GM21390 (cell line): ENCODE results near the gene PDCD6IP.
"Not testable (repeated sequence)": the region's sequence is repeated elsewhere in the genome, so short reads cannot be mapped to it uniquely, and the experiment has no call there.

Experiments
- ATAC-seq: cut with Tn5 transposase; IDR thresholded peaks from one replicate; pipeline ENCODE4 v1.9.1; 2021; ENCODE audit not compliant: unreplicated experiment

The PDCD6IP gene, protein sequence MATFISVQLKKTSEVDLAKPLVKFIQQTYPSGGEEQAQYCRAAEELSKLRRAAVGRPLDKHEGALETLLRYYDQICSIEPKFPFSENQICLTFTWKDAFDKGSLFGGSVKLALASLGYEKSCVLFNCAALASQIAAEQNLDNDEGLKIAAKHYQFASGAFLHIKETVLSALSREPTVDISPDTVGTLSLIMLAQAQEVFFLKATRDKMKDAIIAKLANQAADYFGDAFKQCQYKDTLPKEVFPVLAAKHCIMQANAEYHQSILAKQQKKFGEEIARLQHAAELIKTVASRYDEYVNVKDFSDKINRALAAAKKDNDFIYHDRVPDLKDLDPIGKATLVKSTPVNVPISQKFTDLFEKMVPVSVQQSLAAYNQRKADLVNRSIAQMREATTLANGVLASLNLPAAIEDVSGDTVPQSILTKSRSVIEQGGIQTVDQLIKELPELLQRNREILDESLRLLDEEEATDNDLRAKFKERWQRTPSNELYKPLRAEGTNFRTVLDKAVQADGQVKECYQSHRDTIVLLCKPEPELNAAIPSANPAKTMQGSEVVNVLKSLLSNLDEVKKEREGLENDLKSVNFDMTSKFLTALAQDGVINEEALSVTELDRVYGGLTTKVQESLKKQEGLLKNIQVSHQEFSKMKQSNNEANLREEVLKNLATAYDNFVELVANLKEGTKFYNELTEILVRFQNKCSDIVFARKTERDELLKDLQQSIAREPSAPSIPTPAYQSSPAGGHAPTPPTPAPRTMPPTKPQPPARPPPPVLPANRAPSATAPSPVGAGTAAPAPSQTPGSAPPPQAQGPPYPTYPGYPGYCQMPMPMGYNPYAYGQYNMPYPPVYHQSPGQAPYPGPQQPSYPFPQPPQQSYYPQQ

DNA sequence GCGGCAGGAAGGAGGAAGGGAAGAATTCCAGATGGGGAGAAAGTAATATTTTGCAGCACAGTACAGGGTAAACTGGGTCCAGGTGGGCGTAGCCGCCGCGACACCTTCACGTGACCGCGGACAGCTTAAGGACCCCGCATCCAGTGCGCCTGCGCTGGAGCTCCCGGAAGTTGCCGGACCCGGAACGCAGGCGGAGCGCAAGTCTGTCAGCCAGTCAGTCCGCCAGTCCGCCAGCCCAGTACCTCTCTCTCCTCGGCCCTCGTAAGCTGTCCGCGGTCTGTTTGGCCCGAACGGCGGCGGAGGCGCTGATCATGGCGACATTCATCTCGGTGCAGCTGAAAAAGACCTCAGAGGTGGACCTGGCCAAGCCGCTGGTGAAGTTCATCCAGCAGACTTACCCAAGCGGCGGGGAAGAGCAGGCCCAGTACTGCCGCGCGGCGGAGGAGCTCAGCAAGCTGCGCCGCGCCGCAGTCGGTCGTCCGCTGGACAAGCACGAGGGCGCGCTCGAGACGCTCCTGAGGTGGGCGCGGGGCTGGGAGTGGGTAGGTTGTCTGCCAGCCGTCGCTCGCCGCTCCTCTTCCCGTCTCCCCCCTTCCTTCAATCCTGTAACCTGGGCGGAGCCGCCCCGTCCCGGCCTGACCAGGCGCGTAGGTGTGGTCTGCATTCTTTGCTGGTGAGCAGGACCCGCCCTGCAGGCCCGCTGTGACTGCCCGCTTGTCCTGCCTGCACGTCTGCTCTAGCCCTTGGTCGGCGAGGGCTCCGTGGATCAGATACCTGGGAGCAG is at the start of gene PDCD6IP:
Gene PDCD6IP, plus strand, starts transcription at position 213 of the 784 bp plus-strand sequence. Its CDS starts 99 bp downstream, at position 312.
- ATAC-seq, result peak; percentile 84

DNA sequence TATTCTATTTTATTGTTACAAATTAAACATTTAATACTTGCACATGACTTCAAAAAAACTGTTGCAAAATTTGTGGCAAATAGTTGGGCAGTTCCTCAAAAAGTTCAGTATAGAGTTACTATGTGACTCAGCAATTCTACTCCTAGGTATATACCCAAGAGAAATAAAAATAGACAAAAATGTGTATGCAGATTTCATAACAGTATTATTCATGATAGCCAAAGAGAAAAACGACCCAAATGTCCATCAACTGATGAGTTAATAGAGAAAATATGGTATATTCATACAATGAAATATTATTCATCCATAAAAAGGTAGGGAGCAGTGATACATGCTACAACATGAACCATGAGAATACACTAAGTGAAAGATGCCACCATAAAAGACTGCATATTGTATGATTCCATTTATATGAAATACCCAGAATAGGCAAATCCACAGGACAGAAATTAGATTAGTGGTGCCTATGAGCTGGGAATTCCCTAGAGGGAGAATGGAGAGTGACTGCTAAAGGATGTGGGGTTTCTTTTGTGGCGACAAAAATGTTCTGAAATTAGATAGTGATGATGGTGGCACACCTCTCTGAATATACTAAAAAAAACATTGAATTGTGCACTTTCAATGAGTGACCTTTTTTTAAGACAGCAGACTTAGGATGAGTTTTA is 48.8 kb upstream of the PDCD6IP start:
- no peak for ATAC-seq

DNA sequence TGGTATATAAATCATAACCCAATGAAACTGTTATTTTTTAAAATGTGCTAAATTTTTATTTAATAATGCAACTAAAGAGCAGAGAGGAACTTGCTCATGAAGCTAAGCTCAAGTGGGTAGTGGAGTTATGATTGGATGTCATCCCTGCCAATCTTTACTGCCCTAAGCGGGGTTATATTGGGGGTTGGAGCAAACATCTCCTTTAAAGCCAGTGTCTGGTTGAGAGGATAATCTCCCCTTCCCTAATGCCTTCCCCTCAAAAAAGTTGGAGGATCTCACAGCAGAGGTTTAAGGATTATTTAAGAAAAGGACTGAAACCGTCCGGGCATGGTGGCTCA is 48.2 kb upstream of the PDCD6IP start:
- ATAC-seq, result no peak

DNA sequence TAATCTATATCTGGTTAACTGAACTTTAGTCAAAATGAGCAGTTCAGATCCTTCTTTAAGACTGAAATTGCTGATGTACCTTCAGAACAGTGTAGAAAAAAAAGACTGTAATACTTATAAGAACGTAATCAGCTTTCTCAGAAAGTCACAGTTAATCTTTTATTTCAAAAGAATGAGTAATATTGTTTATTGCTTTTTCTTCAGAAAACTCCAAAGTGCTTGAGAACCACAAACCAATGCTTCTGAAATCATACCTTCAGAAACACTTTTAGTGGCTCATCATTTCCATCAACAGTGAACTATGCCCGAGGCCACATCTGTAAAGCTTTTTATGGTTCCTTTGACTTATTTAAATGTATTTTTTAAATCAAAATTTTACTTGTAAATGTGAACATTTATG is 47.1 kb upstream of the PDCD6IP start:
- ATAC-seq, result no peak

DNA sequence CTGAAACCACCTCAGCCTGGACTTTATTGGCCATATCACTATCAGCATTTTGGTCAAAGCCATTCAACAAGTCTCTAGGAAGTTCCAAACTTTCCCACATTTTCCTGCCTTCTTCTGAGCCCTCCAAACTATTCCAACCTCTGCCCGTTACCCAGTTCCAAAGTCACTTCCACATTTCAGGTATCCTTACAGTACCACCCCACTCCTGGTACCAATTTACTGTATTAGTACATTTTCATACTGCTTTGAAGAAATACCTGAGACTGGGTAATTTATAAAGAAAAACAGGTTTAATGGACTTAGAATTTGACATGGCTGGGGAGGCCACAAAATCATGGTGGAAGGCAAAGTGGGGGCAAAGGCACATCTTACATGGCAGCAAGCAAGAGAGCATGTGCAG is 44.0 kb upstream of the PDCD6IP start:
- ATAC-seq, result not testable (repeated sequence)

DNA sequence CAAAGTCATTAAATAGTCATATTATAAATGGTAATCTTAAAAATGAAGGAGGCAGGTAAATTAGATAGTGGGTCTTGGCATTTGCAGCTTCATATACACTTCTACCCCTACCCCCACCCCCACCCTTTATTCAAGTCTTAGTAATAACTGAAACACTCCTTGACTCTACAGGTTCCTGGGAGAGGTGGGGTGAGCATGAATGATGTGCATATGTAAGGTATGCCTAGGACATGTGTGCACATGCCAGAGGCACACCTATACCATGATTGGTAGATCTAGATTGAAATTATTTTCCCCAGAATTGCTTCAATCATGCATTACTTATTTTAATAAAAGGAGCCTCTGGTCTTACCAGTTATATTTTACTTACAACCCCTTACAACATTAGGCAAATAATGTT is 40.1 kb upstream of the PDCD6IP start:
- no peak for ATAC-seq

DNA sequence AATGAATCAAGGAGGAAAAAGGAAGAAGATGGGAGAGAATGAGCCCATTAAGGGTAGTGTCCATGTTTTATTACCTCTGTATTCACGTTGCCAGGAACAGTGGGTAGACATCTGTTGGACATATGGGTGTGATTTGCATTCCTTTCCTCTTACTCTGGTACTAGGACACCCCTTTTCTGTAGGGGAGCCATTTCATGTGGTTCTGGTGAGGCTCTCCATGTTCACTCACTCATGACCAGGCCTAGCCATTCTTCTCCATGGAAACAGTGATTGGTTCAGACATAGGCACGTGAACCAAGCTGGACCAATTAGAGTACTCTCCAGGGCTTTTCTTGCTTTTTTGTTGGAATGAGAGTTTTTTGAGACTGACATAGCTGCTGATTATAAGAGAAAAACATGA is 39.6 kb upstream of the PDCD6IP start:
- no peak for ATAC-seq

DNA sequence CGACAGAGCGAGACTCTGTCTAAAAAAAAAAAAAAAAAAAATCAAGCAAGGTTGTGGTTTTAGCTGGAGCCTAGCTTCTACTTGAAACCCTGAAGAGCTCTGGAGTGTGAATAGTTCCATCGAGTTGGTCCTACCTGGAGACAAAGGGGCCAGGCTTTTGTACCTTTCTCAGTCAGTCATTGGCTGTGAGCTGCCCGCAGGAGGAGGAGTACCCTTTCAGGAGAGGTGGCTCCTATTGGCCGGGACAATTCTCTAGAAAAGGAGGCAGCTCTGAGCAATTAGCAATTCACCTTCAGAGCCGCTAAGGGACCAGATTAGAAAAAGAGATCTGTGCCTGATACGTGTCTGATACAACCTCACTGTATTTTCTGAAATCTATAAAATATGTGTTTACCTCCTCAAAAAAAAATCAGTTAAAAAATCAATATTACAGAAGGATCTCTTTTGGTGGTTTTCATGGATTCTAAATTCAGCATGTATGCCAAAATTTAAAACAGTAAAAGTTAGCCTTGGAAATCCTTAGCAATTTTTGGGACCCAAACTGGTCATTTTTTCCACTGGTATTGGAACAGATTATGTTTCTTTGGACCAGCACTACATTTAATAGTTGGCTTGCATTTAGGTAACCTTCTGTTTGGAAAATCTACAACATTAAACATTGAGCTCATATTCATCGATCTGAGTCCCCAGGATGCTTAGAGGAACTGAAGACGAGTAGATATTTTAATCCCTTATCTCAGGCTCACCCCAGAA is 29.7 kb upstream of the PDCD6IP start:
- ATAC-seq, result no peak

DNA sequence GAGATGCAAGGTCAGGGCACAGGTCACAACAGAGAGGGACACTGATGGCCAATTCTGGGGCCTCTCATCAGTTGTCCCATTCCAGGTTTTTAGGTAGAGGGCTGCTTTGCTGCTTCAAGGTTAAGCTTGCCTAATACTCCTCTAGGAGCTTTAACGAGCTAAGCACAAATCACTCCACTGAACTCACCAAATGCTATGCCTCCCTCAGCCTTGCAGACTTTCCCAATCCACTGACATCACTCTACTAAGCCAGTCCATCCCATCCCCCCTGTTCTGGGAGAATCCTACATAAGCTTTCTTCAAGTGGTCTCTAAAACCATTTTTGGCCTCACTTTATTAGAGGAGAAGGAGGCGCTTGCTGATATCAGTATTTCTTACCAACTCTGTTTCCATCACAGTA is 24.8 kb upstream of the PDCD6IP start:
- no peak for ATAC-seq

DNA sequence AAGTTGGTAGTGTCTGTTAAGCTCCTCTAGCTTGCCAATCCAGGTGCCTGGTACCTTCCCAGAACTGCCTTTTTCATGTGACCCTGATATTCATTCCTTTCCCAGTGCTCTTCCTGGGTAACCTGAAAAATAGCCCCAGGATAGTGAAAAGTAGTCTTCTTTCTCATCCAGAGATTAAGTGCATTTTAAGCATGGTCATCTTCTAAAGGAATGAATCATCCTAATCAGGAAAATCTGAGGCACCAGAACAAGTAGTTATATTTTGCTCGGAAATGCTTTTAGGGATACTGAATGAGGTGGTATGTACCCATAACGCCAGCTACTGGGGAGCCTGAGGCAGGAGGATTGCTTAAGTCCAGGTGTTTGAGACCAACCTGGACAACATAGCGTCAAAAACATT is 23.1 kb upstream of the PDCD6IP start:
- no peak for ATAC-seq

DNA sequence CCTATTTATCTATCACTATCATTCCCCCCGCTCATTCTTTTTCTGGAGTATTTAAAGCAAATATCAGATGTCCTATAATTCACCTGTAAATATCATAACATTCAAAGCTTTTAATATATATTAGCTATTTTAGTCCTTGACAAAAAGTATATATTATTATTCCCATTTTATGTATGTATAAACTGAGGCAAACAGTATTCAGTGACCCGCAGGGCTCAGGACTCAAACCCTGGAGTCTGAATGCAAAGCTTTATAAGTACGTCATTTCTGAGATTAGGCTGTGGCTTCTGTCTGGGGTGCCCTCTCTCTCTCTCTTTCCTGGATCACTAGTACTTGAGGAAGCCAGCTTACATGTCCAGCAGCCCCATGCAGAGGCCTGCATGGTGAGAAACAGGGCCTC is 20.4 kb upstream of the PDCD6IP start:
- ATAC-seq, result no peak

DNA sequence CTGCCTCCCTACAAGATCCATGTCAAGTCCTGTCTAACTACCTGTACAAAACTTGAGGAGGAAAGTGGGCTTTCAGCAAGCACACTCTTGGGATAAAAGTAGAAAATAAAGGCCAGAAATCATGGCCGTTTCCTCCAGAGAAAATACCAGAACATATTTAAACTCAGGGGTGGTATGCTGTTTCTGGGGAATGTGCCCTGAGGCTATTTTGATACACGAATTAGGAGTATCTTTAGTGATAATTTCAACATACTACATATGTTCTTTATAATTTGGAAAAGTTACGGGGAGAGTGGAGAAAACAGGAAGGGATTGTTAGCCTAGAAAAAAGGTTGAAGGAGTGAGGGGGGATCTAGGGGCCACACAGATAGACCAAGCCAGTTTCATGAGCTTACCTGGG is 18.7 kb upstream of the PDCD6IP start:
- ATAC-seq, result no peak

DNA sequence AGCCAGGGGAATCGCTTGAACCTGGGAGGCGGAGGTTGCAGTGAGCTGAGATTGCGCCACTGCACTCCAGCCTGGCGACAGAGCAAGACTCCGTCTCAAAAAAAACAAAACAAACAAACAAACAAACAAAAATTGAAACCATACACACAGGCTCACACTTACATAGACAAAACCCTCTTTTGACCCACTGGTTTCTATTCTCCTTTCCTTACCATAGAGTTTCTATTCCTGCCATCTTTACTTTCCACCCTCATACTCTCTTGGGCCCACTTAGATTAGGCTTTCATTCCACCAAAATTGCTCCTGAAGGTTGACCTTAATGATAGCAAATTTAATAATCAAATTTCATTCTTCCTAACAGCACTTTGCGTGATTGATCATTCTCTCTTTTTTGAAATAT is 17.0 kb upstream of the PDCD6IP start:
- ATAC-seq, result not testable (repeated sequence)

DNA sequence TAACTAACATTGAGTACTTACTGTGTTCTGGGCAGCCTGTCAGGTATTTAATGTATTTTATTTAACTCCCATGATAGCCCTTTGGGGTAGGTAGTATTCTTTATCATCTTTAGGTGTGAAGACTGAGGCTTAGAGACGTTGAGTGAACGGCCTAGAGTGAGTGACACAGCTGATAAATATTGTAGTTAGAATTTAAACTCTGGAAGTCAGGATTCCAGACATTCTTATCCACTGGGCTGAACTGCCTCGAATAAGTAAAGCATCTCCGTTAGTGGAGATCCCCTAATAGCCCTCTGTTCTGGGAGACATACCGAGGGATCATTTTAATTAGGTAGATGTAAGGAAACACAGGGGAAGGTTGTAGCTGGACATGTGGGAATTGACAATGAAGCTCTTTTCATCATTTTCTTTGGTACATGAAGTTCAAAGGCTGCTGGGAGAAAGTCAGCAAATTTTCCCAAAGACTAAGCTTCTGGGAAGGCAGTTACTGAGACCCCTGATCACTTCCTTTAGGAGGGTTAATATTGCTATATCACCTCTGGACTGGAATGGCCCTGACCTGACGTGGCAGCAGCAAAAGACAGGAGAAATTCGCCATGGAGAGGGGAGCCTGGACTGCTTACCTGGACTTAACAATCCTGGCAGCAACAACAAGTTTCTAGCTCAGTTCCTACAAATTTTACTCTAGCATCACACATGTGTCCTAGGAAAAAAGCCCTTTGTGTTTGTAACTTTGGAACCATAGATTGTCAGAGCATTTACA is 11.7 kb upstream of the PDCD6IP start:
- no peak for ATAC-seq

DNA sequence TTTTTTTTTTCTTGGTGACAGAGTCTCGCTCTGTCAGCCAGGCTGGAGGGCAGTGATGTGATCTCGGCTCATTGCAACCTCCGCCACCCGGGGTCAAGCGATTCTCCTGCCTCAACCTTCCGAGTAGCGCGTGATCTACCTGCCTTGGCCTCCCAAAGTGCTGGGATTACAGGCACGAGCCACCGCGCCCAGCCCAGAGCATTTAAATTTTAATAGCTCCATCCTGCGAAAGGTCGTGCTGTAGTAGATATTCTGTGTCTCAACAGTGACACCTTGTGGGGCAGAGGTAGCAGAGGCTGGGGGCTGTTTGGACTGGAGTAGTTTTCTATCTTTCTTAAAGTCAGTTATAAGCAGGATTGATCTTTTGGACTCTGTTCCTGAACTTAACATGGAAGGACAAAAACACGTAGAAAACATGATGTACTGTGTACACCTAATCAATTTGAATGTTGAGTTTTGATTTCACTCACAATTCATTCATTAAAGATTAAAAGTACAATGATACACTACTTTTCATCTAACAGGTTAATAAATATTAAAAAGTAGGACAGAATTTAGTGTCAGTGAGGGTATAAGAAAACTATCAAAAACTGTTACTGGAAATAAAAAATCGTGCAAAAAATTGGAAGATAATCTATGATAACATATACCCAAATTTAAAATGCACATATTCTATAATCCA is 11.0 kb upstream of the PDCD6IP start:
- ATAC-seq, result peak; percentile 84

DNA sequence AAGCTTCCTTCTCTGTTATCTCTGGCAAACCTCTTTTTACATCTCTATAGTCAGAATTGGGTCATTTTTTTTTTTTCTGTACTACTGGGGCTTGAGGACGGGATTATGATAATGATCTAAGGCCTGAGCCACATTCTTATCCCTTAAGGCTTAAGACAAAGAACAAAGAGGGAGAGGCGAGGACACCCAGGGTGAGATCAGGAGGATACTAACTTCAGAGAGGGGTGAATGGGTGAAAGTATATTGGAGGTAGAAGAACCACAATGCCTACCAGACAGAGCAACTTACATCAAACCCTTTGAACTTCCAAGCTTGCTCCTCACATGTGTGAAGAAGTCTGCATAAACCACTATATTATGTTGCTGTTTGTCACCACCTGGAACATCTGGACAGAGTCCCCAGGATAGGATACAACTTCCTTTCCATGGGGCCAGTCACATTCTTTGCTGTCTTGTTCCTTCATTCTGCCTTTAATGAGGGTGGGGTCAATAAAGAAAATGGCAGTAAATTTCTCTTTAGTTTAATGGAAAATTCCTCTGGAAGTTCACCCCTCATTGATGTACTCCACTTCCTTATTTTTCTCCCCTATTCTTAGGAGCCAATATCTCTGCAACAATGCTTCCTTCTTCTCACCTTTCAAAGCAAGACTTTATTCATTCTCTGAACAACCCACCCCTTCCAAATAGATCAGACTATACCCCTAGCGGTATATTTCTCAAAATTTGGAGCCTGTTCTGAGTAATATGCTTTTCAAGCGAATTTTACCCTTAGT is 9.1 kb upstream of the PDCD6IP start:
- ATAC-seq, result no peak

DNA sequence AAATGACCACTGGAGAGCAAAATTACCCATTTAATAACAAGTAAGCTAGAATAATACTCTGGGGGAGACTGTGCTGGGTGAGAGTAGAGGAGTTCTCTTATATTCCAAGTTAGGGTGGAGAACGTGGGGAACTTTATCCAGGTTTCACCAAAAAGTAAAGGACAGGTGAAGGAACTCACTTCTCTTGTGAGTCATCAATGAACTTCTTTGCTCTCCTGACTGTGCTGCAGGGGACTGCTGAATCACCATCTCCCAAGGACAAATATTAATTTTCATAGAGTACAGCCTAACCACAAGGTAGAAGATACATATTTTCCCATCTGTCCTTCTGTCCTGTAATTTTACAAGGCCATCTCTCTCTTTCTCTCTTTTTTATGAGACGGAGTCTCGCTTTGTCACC is 8.3 kb upstream of the PDCD6IP start:
- ATAC-seq, result no peak

DNA sequence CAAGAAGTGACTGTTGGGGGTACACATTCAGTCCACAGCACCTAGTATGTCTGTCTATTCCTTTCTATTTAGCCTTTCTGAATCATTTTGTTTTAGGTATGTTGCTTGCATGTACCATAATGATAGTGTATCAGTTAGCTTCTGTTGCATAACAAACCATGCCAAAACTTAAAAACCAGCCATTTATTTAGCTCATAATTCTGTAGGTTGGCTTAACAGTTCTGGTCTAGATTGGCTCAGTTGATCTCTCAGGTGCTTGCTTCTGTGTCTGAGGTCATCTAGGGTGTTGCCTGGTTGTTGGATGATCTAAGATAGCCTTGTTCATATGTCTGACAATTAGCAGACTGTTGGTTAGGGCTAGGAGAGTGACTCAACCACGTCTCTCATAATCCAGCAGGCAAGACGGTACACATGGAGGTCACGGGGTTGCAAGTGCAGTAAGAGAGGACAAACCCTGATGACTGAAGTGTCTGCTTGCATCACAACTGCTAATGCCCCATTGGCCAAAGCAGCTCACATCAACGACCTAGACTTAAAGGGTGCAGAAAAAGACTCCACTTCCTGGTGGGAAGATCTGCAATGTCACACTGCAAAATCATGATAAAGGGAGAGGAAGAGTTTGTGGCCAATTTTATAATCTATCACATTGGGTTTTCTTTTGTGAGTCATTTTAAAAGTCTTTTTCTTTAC is 6.8 kb upstream of the PDCD6IP start:
- no peak for ATAC-seq
